Lower leg skin (tissue), 4 donors: ENCODE measurements around the gene CAMKV. TPM values are rescaled to one million over a fixed set of nuclear protein-coding genes. Genes with fewer than 3 reads are reported as not detected.

ENCODE experiments used
- DNase-seq, 2 donors: peaks; one replicate each; pipeline ENCODE4 v3.0.0-alpha.2; 2019; ENCODE audit warnings: low spot score in 2 of 2
- H3K4me3 ChIP-seq: fragments of 200-600 bp; sonication (generic); 2 replicates; pipeline ENCODE4 v1.5.1; 2017; ENCODE audit warnings: mild to moderate bottlenecking, low read depth; ENCODE audit not compliant: poor library complexity, severe bottlenecking
- POLR2A ChIP-seq, 2 donors: fragments of 450-650 bp; IDR thresholded peaks; one replicate each; pipeline ENCODE4 v1.6.1; 2016 to 2017; ENCODE audit warnings: antibody characterized with exemption in 2 of 2, mild to moderate bottlenecking in 1 of 2, moderate library complexity in 1 of 2
- WGBS, 2 donors: methylation state at CpG; one replicate each; pipeline ENCODE4 v1.1.5; 2018; 5-methylcytosine and 5-hydroxymethylcytosine counted together
- intact Hi-C: fragments of 100-400 bp; cut with DNase I; formaldehyde crosslinking; loops from one replicate; pipeline ENCODE4 v1.15.0; 2023; ENCODE audit warnings: low total_unique reads
- total RNA-seq, 4 donors: library from RNA; depleted of rRNA; stranded (reverse); fragments of >200 nt; gene quantifications; one replicate each; pipeline ENCODE4 v1.1.0, GENCODE V29; 2016
- TF ChIP-seq, protein P1 (sequence below), 3 donors: fragments of 450-650 bp; IDR thresholded peaks; one replicate each; pipeline ENCODE4 v1.5.1; 2016; ENCODE audit warnings: antibody characterized with exemption in 3 of 3, mild to moderate bottlenecking in 3 of 3, moderate library complexity in 2 of 3

CAMKV gene
- total RNA-seq, 4 donors from 2014 or later, result not detected

GRCh38 chr3:49856181-49857005, 13.3 kb downstream of the CAMKV start, which contains the start of gene TRAIP:
TSS of gene TRAIP (minus strand) at chr3:49856564. CDS start at chr3:49856453, 111 bp downstream.
- H3K4me3 ChIP-seq, result peak within 1 kb of the TSS; percentile 49
- intact Hi-C loops, result no loop called here
- DNase-seq, result peak; percentile 92 to 98
- TF ChIP-seq POLR2A (IDR thresholded peaks at IDR 0.05), result no peak
- TF ChIP-seq, protein P1, sequence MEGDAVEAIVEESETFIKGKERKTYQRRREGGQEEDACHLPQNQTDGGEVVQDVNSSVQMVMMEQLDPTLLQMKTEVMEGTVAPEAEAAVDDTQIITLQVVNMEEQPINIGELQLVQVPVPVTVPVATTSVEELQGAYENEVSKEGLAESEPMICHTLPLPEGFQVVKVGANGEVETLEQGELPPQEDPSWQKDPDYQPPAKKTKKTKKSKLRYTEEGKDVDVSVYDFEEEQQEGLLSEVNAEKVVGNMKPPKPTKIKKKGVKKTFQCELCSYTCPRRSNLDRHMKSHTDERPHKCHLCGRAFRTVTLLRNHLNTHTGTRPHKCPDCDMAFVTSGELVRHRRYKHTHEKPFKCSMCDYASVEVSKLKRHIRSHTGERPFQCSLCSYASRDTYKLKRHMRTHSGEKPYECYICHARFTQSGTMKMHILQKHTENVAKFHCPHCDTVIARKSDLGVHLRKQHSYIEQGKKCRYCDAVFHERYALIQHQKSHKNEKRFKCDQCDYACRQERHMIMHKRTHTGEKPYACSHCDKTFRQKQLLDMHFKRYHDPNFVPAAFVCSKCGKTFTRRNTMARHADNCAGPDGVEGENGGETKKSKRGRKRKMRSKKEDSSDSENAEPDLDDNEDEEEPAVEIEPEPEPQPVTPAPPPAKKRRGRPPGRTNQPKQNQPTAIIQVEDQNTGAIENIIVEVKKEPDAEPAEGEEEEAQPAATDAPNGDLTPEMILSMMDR (IDR thresholded peaks at IDR 0.05), result no peak
- WGBS, 2 donors, result 1 to 6% methylated on average over 34 to 52 of the region's 52 CpGs

DNA sequence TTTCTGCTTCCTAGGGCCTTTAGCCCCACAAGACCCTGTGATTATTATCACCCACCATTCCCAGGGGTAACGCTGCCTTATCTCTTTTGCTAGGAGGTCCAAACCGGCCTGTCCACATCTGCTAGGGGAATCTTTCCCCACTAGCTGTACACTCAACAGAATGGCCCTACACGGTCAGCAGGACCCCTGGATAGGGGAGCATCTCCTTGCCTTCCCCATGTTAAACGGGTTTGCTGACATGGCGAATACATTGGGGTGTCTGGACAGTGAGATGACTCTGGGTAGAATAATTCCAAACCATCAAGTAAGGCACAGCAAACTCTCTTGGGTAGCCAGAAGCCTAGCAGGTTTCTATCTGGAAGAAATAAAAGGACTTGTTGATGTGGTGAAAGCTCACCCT, 14.0 kb downstream of the CAMKV start:
- no peak for DNase-seq
- TF ChIP-seq POLR2A (IDR thresholded peaks at IDR 0.05), result no peak
- TF ChIP-seq, protein P1 (IDR thresholded peaks at IDR 0.05), result no peak

GRCh38 chr3:49845694-49846093, 24.0 kb downstream of the CAMKV start:
- intact Hi-C loops, result no loop called here
- TF ChIP-seq, protein P1 (IDR thresholded peaks at IDR 0.05), result no peak
- no peak for TF ChIP-seq POLR2A (IDR thresholded peaks at IDR 0.05)
- 89 to 91% methylated on average over 3 of the region's 3 CpGs for WGBS, 2 donors
- no peak overlapping the region for H3K4me3 ChIP-seq
- no peak for DNase-seq

More for the DNA sequence above, 14.0 kb downstream of the CAMKV start:
- WGBS, 2 donors, result 53 to 67% methylated on average over 5 of the region's 5 CpGs
- no peak overlapping the region for H3K4me3 ChIP-seq
- intact Hi-C loops, result no loop called here

DNA sequence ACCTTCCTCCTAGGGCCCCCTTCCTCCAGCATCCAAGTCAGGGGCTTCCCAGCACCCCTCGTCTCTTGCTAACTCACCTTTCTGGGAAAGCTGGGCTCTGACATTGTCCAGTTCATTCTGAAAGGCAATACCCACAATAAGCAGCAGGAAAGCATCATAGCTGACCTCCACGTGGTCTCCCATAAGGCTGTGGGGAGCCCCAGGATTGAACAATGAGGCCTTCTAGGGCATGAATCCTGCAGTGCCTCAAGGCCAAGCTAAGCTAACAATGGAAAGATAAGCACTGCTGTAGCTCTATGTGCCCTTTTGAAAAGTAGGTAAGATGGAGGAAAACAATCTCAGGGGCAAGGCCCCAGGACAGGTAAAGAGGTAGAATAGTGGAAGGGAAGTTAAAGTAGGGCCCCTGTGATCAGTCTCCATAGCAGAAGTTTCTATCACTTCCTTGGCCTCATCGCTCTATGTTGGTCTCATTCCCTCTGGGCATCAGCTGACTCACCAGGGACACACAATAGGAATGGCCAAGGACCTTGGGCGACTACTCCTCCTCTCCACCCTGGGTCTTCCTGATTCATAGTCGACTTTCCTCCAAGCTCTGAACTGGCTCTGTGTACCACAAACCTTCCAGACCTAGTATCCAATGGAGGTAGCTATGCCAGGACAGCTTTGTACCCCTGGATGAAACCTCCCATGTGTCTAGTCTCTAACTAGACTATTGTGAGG, 25.1 kb downstream of the CAMKV start:
- WGBS, 2 donors, result 83 to 84% methylated on average over 5 of the region's 5 CpGs
- intact Hi-C loops, result no loop called here
- no peak overlapping the region for H3K4me3 ChIP-seq
- no peak for DNase-seq
- TF ChIP-seq, protein P1 (IDR thresholded peaks at IDR 0.05), result no peak
- TF ChIP-seq POLR2A (IDR thresholded peaks at IDR 0.05), result no peak

DNA sequence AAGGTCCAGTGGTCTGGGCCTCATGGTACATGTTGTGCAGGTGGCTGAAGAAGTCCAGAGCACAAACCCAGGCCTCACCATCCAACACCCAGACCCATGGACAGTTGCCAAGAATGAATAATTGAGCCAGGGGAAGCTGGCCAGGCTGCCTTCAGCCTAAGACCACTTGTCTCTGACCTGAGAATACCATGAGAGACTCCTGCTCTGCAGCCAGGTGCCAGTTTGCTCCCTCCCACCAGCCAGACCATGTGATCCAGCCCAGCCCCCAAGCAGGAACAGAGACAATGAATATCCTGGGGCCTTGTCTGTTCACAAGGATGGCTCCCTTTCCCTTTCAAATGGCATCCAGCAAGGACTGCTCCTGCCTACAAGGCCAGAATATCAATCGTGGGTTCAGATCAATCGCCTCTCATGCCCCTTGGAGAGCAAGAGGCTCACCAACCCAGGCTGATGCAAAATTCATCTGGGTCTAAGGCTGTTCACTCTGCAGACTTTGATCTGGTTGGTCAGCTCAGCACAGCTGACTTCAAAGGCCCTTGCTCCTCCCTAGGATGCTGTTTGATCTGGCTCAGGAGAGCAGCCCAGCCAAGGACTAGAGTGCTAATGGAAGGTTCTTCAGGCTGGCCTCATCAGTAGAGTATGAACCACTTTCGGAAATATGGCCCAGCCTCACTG, 26.7 kb downstream of the CAMKV start:
- no peak overlapping the region for H3K4me3 ChIP-seq
- WGBS, 2 donors, result 97% methylated on average over 3 of the region's 3 CpGs
- TF ChIP-seq, protein P1 (IDR thresholded peaks at IDR 0.05), result no peak
- TF ChIP-seq POLR2A (IDR thresholded peaks at IDR 0.05), result no peak
- intact Hi-C loops, result no loop called here
- DNase-seq, result no peak
